GM12872 (cell line): ENCODE data around the gene EPHA1.

Experiments used
- TF ChIP-seq, protein P1 (sequence below): IDR thresholded peaks from 3 replicates; pipeline ENCODE4 v1.5.1; 2011; ENCODE audit warnings: low read depth, mild to moderate bottlenecking, low read length, moderate library complexity; ENCODE audit not compliant: insufficient read depth

The EPHA1 gene

DNA sequence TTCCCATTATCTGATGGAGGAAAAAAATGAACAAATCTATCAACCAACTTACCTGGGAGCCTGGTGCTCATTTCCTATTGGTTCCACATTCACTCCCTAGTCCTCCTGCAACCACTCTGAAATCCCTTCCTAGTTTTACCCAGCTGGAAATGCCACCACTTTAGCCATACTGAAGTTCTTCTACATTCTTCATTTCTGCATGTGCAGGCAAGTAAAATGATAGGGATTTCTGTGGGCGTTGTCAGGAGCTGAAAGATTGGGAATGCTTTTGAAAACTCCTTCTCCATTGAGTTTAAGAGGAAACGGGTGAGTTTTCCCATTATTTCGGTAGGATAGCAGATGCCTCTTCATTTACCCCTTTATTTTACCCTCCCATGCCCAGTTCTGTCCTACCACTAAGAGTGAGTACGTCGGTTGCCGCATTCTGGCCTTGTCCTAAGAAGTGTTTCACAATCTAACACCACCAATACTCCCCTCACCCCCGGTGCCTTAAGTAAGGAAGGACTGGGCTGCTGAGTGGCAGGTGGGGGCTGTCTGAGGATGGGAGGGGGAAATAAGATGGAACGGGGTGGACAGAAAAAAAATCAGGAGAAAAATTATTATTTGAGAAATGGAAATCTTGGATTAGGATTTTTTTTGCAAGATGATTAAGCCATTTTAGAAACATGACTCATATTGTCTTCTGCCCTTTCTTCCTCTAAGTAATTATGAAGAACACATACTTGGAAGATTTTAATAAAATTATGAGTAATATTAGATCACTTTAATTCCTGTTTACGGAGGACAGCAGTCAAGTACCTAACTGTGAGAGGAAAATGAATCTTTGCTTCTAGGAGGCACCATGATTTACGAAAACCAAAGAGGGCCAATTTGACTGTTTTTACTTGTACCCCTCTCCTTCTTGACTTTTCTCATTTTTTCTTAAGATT, 21.4 kb upstream of the EPHA1 start:
- TF ChIP-seq, protein P1, sequence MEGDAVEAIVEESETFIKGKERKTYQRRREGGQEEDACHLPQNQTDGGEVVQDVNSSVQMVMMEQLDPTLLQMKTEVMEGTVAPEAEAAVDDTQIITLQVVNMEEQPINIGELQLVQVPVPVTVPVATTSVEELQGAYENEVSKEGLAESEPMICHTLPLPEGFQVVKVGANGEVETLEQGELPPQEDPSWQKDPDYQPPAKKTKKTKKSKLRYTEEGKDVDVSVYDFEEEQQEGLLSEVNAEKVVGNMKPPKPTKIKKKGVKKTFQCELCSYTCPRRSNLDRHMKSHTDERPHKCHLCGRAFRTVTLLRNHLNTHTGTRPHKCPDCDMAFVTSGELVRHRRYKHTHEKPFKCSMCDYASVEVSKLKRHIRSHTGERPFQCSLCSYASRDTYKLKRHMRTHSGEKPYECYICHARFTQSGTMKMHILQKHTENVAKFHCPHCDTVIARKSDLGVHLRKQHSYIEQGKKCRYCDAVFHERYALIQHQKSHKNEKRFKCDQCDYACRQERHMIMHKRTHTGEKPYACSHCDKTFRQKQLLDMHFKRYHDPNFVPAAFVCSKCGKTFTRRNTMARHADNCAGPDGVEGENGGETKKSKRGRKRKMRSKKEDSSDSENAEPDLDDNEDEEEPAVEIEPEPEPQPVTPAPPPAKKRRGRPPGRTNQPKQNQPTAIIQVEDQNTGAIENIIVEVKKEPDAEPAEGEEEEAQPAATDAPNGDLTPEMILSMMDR, result no peak

- TF ChIP-seq, protein P1, result no peak
Observed at GRCh38 chr7:143426479-143427142, 18.0 kb upstream of the EPHA1 start.

GRCh38 chr7:143422033-143422432, 13.4 kb upstream of the EPHA1 start:
- TF ChIP-seq, protein P1, result no peak

- TF ChIP-seq, protein P1, result no peak
Observed at GRCh38 chr7:143419880-143420279, 11.2 kb upstream of the EPHA1 start.

DNA sequence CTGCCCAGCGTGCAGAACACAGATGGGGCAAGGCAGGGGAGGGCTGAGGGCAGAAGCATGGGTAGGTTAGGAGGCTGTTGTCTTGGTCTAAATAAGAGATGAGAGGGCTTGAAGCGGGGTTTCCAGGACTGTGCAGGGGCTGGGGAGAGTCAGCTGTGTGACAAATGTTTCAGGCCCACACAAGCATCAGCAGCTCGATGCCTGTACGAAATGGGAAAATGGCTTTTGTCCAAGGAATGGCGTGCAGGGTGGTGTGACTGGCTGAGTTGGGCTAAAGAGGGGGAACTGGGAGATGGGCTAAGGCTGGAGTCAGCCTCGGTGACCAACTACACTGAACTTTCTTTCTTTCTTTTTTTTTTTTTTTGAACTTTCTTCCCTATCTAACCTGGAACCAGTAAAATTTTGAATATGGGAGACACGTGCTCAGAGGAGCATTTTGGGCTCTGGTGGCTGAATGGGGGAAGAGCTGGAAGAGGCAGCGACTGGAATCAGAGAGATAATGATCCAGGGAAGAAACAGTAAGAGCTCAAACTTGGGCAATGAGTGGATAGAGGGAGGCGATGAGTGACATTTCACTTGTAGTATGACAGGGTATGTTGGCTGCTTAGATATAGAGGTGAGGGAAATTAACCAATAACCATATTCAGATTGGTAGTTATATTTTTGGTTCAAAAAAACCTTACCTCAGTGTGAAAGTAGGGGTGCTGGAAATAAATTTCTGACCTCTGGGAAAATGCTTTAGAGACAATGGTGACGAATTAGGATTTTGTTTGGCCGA, 10.2 kb upstream of the EPHA1 start:
- TF ChIP-seq, protein P1, result no peak

DNA sequence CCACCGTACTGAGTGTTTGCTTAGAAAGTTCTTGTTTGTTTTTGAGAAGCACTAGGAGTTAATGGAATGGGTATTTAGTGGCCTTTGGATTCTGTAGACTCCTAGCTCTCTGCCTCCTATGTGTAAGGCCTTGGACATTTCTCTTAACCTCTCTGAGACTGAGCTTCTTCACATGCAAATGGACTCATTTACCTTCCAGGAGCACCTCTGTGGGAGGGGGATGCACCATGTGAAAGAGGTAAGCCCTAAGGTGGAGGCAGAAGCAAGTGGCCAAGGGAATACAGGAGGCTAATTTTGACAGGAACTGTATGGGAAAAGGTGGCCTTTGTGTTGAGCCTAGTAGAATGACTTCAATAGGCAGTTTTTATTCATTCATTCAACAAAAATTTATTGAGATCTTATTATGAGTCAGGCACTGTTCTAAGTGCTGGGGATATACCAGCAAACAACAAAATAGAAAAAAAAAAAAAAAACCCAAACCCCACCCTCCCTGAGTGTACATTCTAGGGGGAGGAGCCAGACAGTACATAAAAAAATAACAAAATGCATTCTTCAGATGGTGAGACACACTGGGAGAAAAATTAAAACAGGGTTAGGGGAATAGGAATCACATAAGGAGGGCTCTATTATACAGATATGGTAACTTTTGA, 9.2 kb upstream of the EPHA1 start:
- TF ChIP-seq, protein P1, result no peak
